Neuronal stem cell (in vitro differentiated cells): ENCODE measurements around the gene GJA3.
A peak's percentile ranks its signal among the peaks of the same experiment; 100 is the strongest.

ENCODE experiments used
- DNase-seq: peaks from one replicate; pipeline ENCODE4 v3.0.0-alpha.2; 2013; ENCODE audit warnings: low spot score
- H2AFZ ChIP-seq: one replicate; pipeline ENCODE4 v1.6.1; 2013; ENCODE audit warnings: mild to moderate bottlenecking, low read length, inconsistent platforms
- H2AK5ac ChIP-seq: 2 replicates; pipeline ENCODE4 v1.6.1; 2013; ENCODE audit warnings: low read depth, mild to moderate bottlenecking, inconsistent platforms, low read length, moderate library complexity, mixed read lengths
- H2BK120ac ChIP-seq: 2 replicates; pipeline ENCODE4 v1.6.1; 2013; ENCODE audit warnings: low read depth, mild to moderate bottlenecking, inconsistent platforms, low read length, moderate library complexity, mixed read lengths
- H2BK12ac ChIP-seq: one replicate; pipeline ENCODE4 v1.6.1; 2013; ENCODE audit warnings: low read length, inconsistent platforms
- H2BK15ac ChIP-seq: 2 replicates; pipeline ENCODE4 v1.6.1; 2013; ENCODE audit warnings: mild to moderate bottlenecking, low read length, inconsistent platforms, mixed read lengths
- H2BK5ac ChIP-seq: one replicate; pipeline ENCODE4 v1.6.1; 2013; ENCODE audit warnings: inconsistent platforms, mild to moderate bottlenecking, low read length, moderate library complexity
- H3K14ac ChIP-seq: one replicate; pipeline ENCODE4 v1.6.1; 2013; ENCODE audit warnings: low read length, inconsistent platforms
- H3K18ac ChIP-seq: 2 replicates; pipeline ENCODE4 v1.6.1; 2013; ENCODE audit warnings: low read length, inconsistent platforms
- H3K23ac ChIP-seq: 2 replicates; pipeline ENCODE4 v1.6.1; 2013; ENCODE audit warnings: low read depth, mild to moderate bottlenecking, mixed read lengths, low read length, inconsistent platforms; ENCODE audit not compliant: poor library complexity
- H3K27ac ChIP-seq: replicated peaks from 3 replicates; pipeline ENCODE4 v1.5.1; 2013; ENCODE audit warnings: low read length, inconsistent platforms
- H3K27me3 ChIP-seq, 3 experiments: 2 replicates each; pipeline ENCODE4 v1.6.1; 2013; ENCODE audit warnings: low read length in 3 of 3, mild to moderate bottlenecking in 2 of 3, inconsistent platforms in 1 of 3, low read depth in 1 of 3, mixed read lengths in 1 of 3, moderate library complexity in 1 of 3; ENCODE audit not compliant: control insufficient read depth in 3 of 3, insufficient read depth in 3 of 3
- H3K36me3 ChIP-seq, 2 donors: replicated peaks in 1 of 2; 2 replicates each; pipeline ENCODE4 v1.6.1; 2013; ENCODE audit warnings: low read length in 2 of 2; ENCODE audit not compliant: control insufficient read depth in 2 of 2, insufficient read depth in 2 of 2
- H3K4ac ChIP-seq: 2 replicates; pipeline ENCODE4 v1.6.1; 2013; ENCODE audit warnings: inconsistent platforms, mild to moderate bottlenecking, low read length, moderate library complexity
- H3K4me1 ChIP-seq, 2 donors: 1 replicate in 1 of 2; 2 replicates in 1 of 2; pipeline ENCODE4 v1.6.1; 2013; ENCODE audit warnings: low read length in 2 of 2, low read depth in 1 of 2; ENCODE audit not compliant: control insufficient read depth in 2 of 2, insufficient read depth in 1 of 2
- H3K4me2 ChIP-seq: one replicate; pipeline ENCODE4 v1.6.1; 2013; ENCODE audit warnings: mild to moderate bottlenecking, low read length, inconsistent platforms; ENCODE audit not compliant: insufficient read depth, poor library complexity, severe bottlenecking
- H3K4me3 ChIP-seq, 2 donors: 2 replicates each; pipeline ENCODE4 v1.5.1; 2013; ENCODE audit warnings: low read length in 2 of 2, mild to moderate bottlenecking in 2 of 2, inconsistent platforms in 1 of 2, moderate library complexity in 1 of 2
- H3K79me1 ChIP-seq: one replicate; pipeline ENCODE4 v1.6.1; 2013; ENCODE audit warnings: low read depth, mild to moderate bottlenecking, inconsistent platforms, low read length, moderate library complexity
- H3K9ac ChIP-seq: one replicate; pipeline ENCODE4 v1.6.1; 2013; ENCODE audit warnings: mild to moderate bottlenecking, low read depth, low read length, inconsistent platforms; ENCODE audit not compliant: poor library complexity
- H3K9me3 ChIP-seq, 2 donors: replicated peaks in 1 of 2; 2 replicates each; pipeline versions ENCODE3 to v1.6.1; 2013; ENCODE audit warnings: low read length in 2 of 2, mild to moderate bottlenecking in 2 of 2, inconsistent platforms in 1 of 2, low read depth in 1 of 2, mixed read lengths in 1 of 2, moderate library complexity in 1 of 2; ENCODE audit not compliant: control insufficient read depth in 2 of 2, insufficient read depth in 1 of 2
- H4K8ac ChIP-seq: one replicate; pipeline ENCODE4 v1.6.1; 2013; ENCODE audit warnings: low read depth, mild to moderate bottlenecking, inconsistent platforms, low read length, moderate library complexity
- H4K91ac ChIP-seq: one replicate; pipeline ENCODE4 v1.6.1; 2013; ENCODE audit warnings: low read length, low read depth, mild to moderate bottlenecking, inconsistent platforms; ENCODE audit not compliant: poor library complexity
- WGBS, 2 donors: extraction: QIAGEN DNeasy Blood & Tissue Kit; methylation state at CpG; one replicate each; pipeline ENCODE4 v1.1.7; 2013; ENCODE audit warnings: missing lambda C conversion rate in 2 of 2, mixed read lengths in 1 of 2; ENCODE audit not compliant: insufficient read length in 2 of 2, insufficient replicate concordance in 1 of 2; ENCODE audit errors: extremely low coverage in 2 of 2; 5-methylcytosine and 5-hydroxymethylcytosine counted together

GJA3 gene

DNA sequence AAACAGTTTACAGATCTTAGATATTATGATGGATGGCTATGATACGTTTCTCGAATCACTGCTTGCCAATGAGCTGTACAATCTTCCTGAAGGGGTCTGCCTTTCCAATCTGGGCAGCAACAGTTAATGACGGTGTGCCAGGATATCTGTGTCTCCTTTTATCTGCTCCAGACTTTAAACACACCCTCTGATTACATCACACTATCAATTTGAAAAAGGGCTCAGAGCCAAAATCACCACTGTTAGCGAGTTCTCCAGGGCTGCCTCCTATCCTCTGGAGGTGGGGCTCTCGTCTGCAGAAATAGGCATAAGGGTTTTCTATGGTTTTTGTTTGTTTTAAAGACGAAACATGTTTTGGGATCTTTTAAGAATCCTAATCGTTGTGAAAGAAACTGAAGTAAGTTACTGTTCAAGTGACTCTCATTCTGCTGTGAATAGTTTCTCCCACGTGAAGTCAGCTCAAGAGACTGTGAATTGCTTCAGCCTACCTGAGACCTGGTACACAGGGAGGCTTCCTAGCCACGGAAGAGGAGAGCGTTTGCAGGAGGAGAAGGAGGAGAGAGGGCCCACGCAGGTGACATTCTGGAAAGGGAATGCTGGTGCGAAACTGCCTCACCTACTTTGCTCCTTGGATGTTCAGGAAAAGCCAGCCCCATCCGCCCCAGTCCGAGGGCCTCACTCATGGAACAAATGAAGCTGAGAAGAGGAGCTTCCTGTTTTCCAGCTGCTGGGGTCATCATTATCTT lies 15.2 kb upstream of the GJA3 start:
- no peak overlapping the region for H3K18ac ChIP-seq

DNA sequence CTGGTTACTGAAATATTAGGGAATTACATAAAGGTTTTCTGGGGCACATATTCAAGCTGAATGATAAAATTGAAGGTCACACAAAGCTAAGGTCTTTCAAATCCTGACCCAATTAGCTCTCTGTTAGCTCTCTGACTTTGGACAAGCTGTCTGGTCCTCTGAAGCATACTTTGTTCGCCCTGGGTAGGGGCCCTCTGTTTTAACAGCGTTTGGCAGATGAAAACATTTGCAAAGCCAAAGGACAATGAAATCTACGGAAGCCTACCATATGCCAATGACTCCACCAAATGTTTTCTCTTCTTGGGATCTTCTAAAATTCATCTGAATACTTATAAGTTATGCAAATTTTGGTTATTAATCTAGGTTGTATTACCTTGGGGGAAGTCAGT lies 14.5 kb upstream of the GJA3 start:
- DNase-seq = no peak
- no peak overlapping the region for H3K18ac ChIP-seq
- H2AK5ac ChIP-seq = no peak overlapping the region
- no peak overlapping the region for H3K9ac ChIP-seq
- H2BK120ac ChIP-seq = no peak overlapping the region
- H3K4me2 ChIP-seq = no peak overlapping the region
- no peak overlapping the region for H4K91ac ChIP-seq
- H2BK15ac ChIP-seq = no peak overlapping the region
- H3K27ac ChIP-seq = no peak overlapping the region
- WGBS, 2 donors = no CpG with 5 or more reads among the region's 3 CpGs
- no peak overlapping the region for H3K23ac ChIP-seq
- no peak overlapping the region for H2AFZ ChIP-seq
- H2BK5ac ChIP-seq = no peak overlapping the region
- peaks cover 8 to 9% of the 10 kb centered on the region in 2 donors for H3K4me1 ChIP-seq
- H3K27me3 ChIP-seq = peaks cover 0 to 63% (median 0%) of the 10 kb centered on the region in 3 experiments
- H2BK12ac ChIP-seq = no peak overlapping the region
- no peak overlapping the region for H4K8ac ChIP-seq
- no peaks in the 10 kb centered on the region for H3K9me3 ChIP-seq
- H3K4me3 ChIP-seq = no peak overlapping the region
- no peaks in the 10 kb centered on the region for H3K79me1 ChIP-seq
- H3K36me3 ChIP-seq = no peaks in the 10 kb centered on the region
- no peak overlapping the region for H3K4ac ChIP-seq
- H3K14ac ChIP-seq = no peak overlapping the region

More for the DNA sequence above, 15.2 kb upstream of the GJA3 start:
- no peak overlapping the region for H3K4me3 ChIP-seq
- no peaks in the 10 kb centered on the region for H3K79me1 ChIP-seq
- H3K4me2 ChIP-seq = no peak overlapping the region
- no peak overlapping the region for H3K4ac ChIP-seq
- peak overlapping the region; percentile 33 for H2BK15ac ChIP-seq
- no peak overlapping the region for H3K14ac ChIP-seq
- no peak overlapping the region for H3K9ac ChIP-seq
- no peak overlapping the region for H3K23ac ChIP-seq
- peak overlapping the region; percentile 69 for H2AK5ac ChIP-seq
- no peak overlapping the region for H2BK120ac ChIP-seq
- H3K9me3 ChIP-seq = no peaks in the 10 kb centered on the region
- H2BK5ac ChIP-seq = no peak overlapping the region
- no peak overlapping the region for H2AFZ ChIP-seq
- no peaks in the 10 kb centered on the region for H3K36me3 ChIP-seq
- H3K27ac ChIP-seq = no peak overlapping the region
- WGBS, 2 donors = no CpG with 5 or more reads among the region's 14 CpGs
- H4K8ac ChIP-seq = no peak overlapping the region
- peaks cover 0 to 59% (median 0%) of the 10 kb centered on the region in 3 experiments for H3K27me3 ChIP-seq
- H4K91ac ChIP-seq = no peak overlapping the region
- no peak for DNase-seq
- H2BK12ac ChIP-seq = no peak overlapping the region
- H3K4me1 ChIP-seq = peaks cover 8 to 9% of the 10 kb centered on the region in 2 donors

DNA sequence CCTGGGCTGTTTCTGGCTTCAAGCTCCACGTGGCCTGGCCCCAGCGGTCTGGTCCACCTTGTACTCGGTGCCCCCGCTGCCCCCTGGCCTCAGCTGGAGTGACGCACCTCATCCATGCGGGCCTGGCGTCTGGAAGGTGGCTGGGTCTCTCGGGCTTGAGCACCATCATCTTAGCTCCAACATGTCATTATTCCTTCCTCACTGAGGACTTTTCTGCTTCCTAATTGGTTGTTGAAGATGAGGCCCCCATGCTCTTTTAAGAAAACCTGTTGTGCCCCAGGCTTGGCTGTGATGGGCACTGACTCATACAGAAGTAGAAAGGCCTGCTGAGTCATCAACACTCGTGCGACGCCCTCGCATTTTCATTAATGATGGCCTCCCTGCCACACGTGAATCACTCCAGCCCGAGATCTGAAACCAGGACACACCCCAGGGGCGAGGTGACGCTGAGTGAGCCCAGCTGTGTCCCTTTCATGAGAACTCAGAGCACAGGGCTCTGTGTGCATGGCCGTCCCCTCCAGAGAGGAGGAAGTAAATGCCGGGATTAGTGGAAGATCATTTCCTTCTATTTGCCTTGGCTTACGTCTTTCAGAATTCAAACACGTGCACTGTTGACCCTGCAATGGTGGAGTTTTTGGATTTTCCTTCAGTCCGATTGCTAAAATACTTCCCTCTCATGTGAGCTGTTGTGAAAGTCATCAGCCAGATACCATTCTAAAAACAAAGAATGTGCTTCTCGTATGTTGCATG lies 14.0 kb upstream of the GJA3 start:
- H2BK12ac ChIP-seq = peak overlapping the region; percentile 80
- H4K91ac ChIP-seq = no peak overlapping the region
- H3K79me1 ChIP-seq = no peaks in the 10 kb centered on the region
- no peak overlapping the region for H3K27ac ChIP-seq
- no CpG with 5 or more reads among the region's 22 CpGs for WGBS, 2 donors
- no peak for DNase-seq
- H3K23ac ChIP-seq = peak overlapping the region; percentile 87
- no peak overlapping the region for H3K4ac ChIP-seq
- H2AK5ac ChIP-seq = no peak overlapping the region
- no peak overlapping the region for H4K8ac ChIP-seq
- H2BK15ac ChIP-seq = peak overlapping the region; percentile 63
- H3K14ac ChIP-seq = peak overlapping the region; percentile 63
- H3K36me3 ChIP-seq = no peaks in the 10 kb centered on the region
- peaks cover 8 to 9% of the 10 kb centered on the region in 2 donors for H3K4me1 ChIP-seq
- peak overlapping the region; percentile 61 for H2AFZ ChIP-seq
- peak overlapping the region; percentile 92 for H3K18ac ChIP-seq
- H3K4me3 ChIP-seq = peak overlapping the region in 1 of 2 donors; percentile 37
- H2BK120ac ChIP-seq = no peak overlapping the region
- peak overlapping the region; percentile 76 for H2BK5ac ChIP-seq
- peaks cover 0 to 65% (median 0%) of the 10 kb centered on the region in 3 experiments for H3K27me3 ChIP-seq
- H3K9ac ChIP-seq = peak overlapping the region; percentile 14
- no peak overlapping the region for H3K4me2 ChIP-seq
- H3K9me3 ChIP-seq = no peaks in the 10 kb centered on the region

DNA sequence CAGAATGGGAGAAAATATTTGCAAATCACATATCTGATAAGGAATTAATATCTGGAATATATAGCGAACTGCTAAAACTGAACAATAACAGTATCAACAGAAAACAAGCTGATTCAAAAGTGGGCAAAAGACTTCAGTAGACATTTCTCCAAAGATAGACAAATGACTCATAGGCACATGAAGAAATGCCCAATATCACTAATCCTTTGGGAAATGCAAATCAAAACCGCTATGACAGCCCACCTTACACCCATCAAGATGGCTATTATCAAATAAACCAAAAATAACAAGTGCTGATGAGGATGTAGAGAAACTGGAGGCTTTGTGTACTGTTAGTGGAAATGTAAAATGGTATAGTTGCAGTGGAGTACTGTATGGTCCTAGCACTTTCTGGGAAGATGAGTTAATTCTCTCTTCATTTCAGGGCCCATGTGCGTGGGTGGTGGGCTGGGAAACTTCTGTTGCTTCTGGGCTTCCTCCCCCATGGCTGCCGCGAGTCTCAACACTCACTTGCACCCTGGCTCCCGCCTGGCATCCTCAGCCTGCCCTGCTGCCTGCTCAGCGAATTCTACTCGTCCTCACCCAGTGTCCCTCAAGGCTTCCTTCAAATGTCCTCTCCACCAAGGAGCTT lies 12.4 kb upstream of the GJA3 start:
- no peak for DNase-seq
- no peak overlapping the region for H3K9ac ChIP-seq
- H2BK120ac ChIP-seq = no peak overlapping the region
- no peaks in the 10 kb centered on the region for H3K79me1 ChIP-seq
- no peak overlapping the region for H3K4me2 ChIP-seq
- H3K27ac ChIP-seq = no peak overlapping the region
- H2BK15ac ChIP-seq = peak overlapping the region; percentile 50
- WGBS, 2 donors = no CpG with 5 or more reads among the region's 8 CpGs
- H3K9me3 ChIP-seq = no peaks in the 10 kb centered on the region
- H2AFZ ChIP-seq = no peak overlapping the region
- no peak overlapping the region for H3K4me3 ChIP-seq
- H3K14ac ChIP-seq = no peak overlapping the region
- H3K36me3 ChIP-seq = no peaks in the 10 kb centered on the region
- no peak overlapping the region for H2AK5ac ChIP-seq
- no peak overlapping the region for H2BK5ac ChIP-seq
- H4K91ac ChIP-seq = no peak overlapping the region
- H3K27me3 ChIP-seq = peaks cover 0 to 58% (median 0%) of the 10 kb centered on the region in 3 experiments
- H4K8ac ChIP-seq = no peak overlapping the region
- peak overlapping the region; percentile 35 for H3K23ac ChIP-seq
- H2BK12ac ChIP-seq = no peak overlapping the region
- H3K4ac ChIP-seq = no peak overlapping the region
- peak overlapping the region; percentile 63 for H3K18ac ChIP-seq
- peaks cover 8 to 9% of the 10 kb centered on the region in 2 donors for H3K4me1 ChIP-seq
